ENCODE measurements around the gene RNASEH2A.

Gene RNASEH2A

DNA sequence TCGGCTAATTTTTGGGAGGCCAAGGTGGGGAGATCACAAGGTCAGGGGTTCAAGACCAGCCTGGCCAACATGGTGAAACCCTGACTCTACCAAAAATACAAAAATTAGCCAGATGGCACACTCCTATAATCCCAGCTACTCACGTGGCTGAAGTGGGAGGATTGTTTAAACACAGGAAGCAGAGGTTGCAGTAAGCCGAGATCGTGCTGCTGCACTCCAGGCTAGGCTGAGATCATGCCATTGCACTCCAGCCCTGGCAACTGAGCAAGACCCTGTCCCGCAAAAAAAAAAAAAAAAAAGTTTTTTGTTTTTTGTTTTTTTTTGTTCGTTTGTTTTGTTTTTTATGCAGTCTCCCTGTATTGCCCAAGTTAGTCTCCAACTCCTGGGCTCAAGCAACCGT, 53.2 kb downstream of the RNASEH2A start:
- no peak for DNase-seq (ENCODE audit: low read depth, low spot score)

Data from activated naive CD8-positive, alpha-beta T cell treated with anti-CD3 and anti-CD28 coated beads, Interleukin-2, amount 50 U/mL, for 16 hours (primary cell).